Prostate gland (tissue), 2 donors: Measurements from ENCODE around the gene MYO18B. TPM values are rescaled to one million over a fixed set of nuclear protein-coding genes. Genes with fewer than 3 reads are reported as not detected.

Source experiments
- DNase-seq: peaks from one replicate; pipeline ENCODE4 v3.0.0-alpha.2; 2019; ENCODE audit warnings: low spot score
- H3K27ac ChIP-seq, 2 donors: fragments of 200-600 bp; sonication (generic); 2 replicates each; pipeline ENCODE4 v1.5.1; 2017 to 2019
- H3K27me3 ChIP-seq: fragments of 200-600 bp; sonication (generic); replicated peaks from 2 replicates; pipeline ENCODE4 v1.5.1; 2019; ENCODE audit not compliant: insufficient read depth
- H3K36me3 ChIP-seq, 2 donors: fragments of 200-600 bp; sonication (generic); 1 replicate in 1 of 2; 2 replicates in 1 of 2; pipeline versions ENCODE4 v1.5.1 to v1.8.1; 2017 to 2019
- H3K4me1 ChIP-seq: fragments of 200-600 bp; sonication (generic); replicated peaks from 2 replicates; pipeline ENCODE4 v1.5.1; 2019
- H3K4me3 ChIP-seq, 2 donors: fragments of 200-600 bp; sonication (generic); 2 replicates each; pipeline ENCODE4 v1.5.1; 2017 to 2019
- H3K9me3 ChIP-seq: fragments of 200-600 bp; sonication (generic); 2 replicates; pipeline ENCODE4 v1.5.1; 2017
- POLR2A ChIP-seq: fragments of 450-650 bp; IDR thresholded peaks from one replicate; pipeline ENCODE4 v1.6.1; 2016; ENCODE audit warnings: antibody characterized with exemption, mild to moderate bottlenecking
- POLR2AphosphoS5 ChIP-seq: sonication (generic); formaldehyde crosslinking; IDR thresholded peaks from one replicate; pipeline ENCODE4 v1.6.1; 2017; ENCODE audit warnings: antibody characterized with exemption
- WGBS: methylation state at CpG from one replicate; pipeline ENCODE4 v1.1.5; 2018; 5-methylcytosine and 5-hydroxymethylcytosine counted together
- intact Hi-C: fragments of 100-400 bp; cut with DNase I; formaldehyde crosslinking; loops from one replicate; pipeline ENCODE4 v1.14.2; 2022
- total RNA-seq, 2 donors: library from RNA; depleted of rRNA; stranded (reverse); fragments of >200 nt; gene quantifications; one replicate each; pipeline ENCODE4 v1.1.0, GENCODE V29; 2016
- TF ChIP-seq, protein P1 (sequence below), 4 experiments: fragments of 200-600 bp in 2 of 4; fragments of 450-650 bp in 2 of 4; sonication (generic) in 2 of 4; IDR thresholded peaks; 1 replicate in 3 of 4; 2 replicates in 1 of 4; pipeline ENCODE4 v1.5.1; 2016 to 2019; ENCODE audit warnings: antibody characterized with exemption in 4 of 4, mild to moderate bottlenecking in 2 of 4, moderate library complexity in 2 of 4

MYO18B gene
- total RNA-seq, 2 donors from 2014 or later: 3.1 to 7.1 TPM

DNA sequence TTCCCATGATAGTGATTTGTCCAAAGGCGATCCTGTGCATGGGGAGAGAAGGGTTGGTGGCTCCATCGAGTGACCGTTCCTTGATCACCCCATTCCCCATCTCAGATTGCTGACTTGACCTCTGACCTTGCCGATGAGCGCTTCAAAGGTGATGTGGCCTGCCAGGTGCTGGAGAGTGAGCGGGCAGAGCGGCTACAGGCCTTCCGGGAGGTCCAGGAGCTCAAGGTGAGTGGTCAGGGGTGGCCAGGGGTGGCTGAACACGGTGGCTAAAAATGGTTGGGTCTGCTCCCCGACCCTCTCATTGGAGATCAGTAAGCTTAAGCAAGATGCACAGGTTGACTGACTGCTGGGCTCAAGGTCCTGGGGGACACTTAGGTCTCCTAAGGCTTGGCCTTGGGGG, 148.7 kb downstream of the MYO18B start:
- TF ChIP-seq, protein P1, sequence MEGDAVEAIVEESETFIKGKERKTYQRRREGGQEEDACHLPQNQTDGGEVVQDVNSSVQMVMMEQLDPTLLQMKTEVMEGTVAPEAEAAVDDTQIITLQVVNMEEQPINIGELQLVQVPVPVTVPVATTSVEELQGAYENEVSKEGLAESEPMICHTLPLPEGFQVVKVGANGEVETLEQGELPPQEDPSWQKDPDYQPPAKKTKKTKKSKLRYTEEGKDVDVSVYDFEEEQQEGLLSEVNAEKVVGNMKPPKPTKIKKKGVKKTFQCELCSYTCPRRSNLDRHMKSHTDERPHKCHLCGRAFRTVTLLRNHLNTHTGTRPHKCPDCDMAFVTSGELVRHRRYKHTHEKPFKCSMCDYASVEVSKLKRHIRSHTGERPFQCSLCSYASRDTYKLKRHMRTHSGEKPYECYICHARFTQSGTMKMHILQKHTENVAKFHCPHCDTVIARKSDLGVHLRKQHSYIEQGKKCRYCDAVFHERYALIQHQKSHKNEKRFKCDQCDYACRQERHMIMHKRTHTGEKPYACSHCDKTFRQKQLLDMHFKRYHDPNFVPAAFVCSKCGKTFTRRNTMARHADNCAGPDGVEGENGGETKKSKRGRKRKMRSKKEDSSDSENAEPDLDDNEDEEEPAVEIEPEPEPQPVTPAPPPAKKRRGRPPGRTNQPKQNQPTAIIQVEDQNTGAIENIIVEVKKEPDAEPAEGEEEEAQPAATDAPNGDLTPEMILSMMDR (IDR thresholded peaks at IDR 0.05): no peak
- no peak for TF ChIP-seq POLR2AphosphoS5
- no peak for TF ChIP-seq POLR2A
- no peak for DNase-seq
- Histone ChIP-seq H3K4me3 (no peak overlapping the region), H3K36me3 (no peaks in the 10 kb centered on the region), H3K4me1 (no peaks in the 10 kb centered on the region), H3K27ac (no peak overlapping the region), H3K9me3 (no peaks in the 10 kb centered on the region), H3K27me3 (no peaks in the 10 kb centered on the region)
- intact Hi-C loops: no loop called here
- WGBS: 83% methylated on average over 10 of the region's 10 CpGs

DNA sequence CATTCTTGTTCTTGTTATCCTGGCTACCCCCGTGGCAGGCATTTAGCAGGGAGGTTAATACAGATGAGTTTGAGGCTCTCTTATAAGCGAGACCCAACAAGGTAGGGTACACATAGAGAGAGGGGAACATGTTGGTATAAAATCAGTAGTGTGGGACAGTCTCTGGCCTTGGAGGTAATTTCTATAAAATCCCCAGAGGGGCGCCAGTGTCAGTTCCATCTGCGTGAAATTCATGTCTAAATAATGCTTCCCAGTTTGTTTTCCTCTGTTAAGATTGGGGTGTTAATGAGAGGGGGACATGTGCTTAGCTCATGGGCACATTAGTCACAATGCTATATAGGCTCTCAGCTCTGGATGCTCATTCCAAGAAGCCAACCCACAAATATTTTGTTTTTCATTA, 150.7 kb downstream of the MYO18B start:
- H3K27ac ChIP-seq: no peak overlapping the region
- no peaks in the 10 kb centered on the region for H3K9me3 ChIP-seq
- H3K36me3 ChIP-seq: no peaks in the 10 kb centered on the region
- no peak overlapping the region for H3K4me3 ChIP-seq
- intact Hi-C loops: no loop called here
- DNase-seq: no peak
- TF ChIP-seq POLR2AphosphoS5: no peak
- TF ChIP-seq POLR2A: no peak
- TF ChIP-seq, protein P1 (IDR thresholded peaks at IDR 0.05): no peak
- no peaks in the 10 kb centered on the region for H3K27me3 ChIP-seq
- 62% methylated on average over 4 of the region's 4 CpGs for WGBS
- H3K4me1 ChIP-seq: no peaks in the 10 kb centered on the region

DNA sequence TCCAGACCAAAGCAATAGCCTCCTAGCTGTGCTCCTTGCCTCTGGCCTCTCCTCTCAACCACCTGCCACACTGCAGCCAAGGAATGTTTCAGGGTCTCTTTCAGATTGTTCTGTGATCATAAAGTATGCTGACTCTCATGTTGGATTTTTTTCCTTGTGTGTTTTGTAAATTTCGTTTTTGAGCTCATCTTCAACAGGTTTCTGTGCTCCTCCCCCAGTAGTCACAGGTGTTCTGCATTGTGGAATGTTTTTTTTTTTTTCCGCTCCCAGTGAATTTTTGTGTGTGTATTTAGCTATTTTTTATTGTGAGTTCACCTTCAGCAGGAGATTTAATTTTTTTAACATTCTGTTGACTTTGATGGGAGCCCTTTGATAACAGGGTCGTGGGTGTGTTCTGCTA, 153.7 kb downstream of the MYO18B start:
- 41% methylated on average over 3 of the region's 3 CpGs for WGBS
- Histone ChIP-seq H3K4me3 (no peak overlapping the region), H3K9me3 (no peaks in the 10 kb centered on the region), H3K36me3 (no peaks in the 10 kb centered on the region), H3K27me3 (no peaks in the 10 kb centered on the region), H3K4me1 (no peaks in the 10 kb centered on the region), H3K27ac (no peak overlapping the region)
- intact Hi-C loops: no loop called here
- TF ChIP-seq POLR2AphosphoS5: no peak
- no peak for TF ChIP-seq POLR2A
- TF ChIP-seq, protein P1 (IDR thresholded peaks at IDR 0.05): no peak
- no peak for DNase-seq

DNA sequence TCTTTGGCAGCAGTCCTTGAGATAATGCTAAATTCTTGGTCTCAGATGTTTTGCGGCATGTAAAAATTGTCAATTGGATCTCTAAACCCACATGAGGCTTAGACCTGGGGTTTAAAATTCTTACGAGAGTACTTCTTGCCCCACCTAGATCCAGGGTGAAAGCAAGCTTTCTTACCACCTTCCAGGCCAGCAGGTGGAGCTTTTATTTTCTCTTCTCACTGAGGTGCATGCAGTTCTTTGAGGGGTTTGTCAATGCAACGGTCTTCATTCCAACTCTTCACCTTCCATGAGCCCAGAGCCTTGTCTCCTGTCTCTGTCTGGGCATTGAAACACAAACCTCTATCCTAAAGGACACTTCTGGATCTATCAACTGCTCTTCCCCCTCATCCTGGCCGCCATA, 154.1 kb downstream of the MYO18B start:
- H3K27me3 ChIP-seq: no peaks in the 10 kb centered on the region
- no peaks in the 10 kb centered on the region for H3K36me3 ChIP-seq
- intact Hi-C loops: no loop called here
- TF ChIP-seq, protein P1 (IDR thresholded peaks at IDR 0.05): no peak
- TF ChIP-seq POLR2A: no peak
- TF ChIP-seq POLR2AphosphoS5: no peak
- no peaks in the 10 kb centered on the region for H3K9me3 ChIP-seq
- 60% methylated on average over 4 of the region's 4 CpGs for WGBS
- no peak overlapping the region for H3K27ac ChIP-seq
- no peak for DNase-seq
- H3K4me3 ChIP-seq: no peak overlapping the region
- H3K4me1 ChIP-seq: no peaks in the 10 kb centered on the region

- WGBS: 81% methylated on average over 2 of the region's 2 CpGs
- DNase-seq: no peak
- intact Hi-C loops: no loop called here
Observed at GRCh38 chr22:25896592-25896991, 154.6 kb downstream of the MYO18B start.

More at GRCh38 chr22:25896592-25896991, 154.6 kb downstream of the MYO18B start:
- no peak overlapping the region for H3K4me3 ChIP-seq
- no peaks in the 10 kb centered on the region for H3K4me1 ChIP-seq
- H3K27ac ChIP-seq: no peak overlapping the region
- no peaks in the 10 kb centered on the region for H3K9me3 ChIP-seq
- H3K27me3 ChIP-seq: no peaks in the 10 kb centered on the region
- TF ChIP-seq, protein P1 (IDR thresholded peaks at IDR 0.05): no peak
- no peak for TF ChIP-seq POLR2A
- no peaks in the 10 kb centered on the region for H3K36me3 ChIP-seq
